ENCODE results near the gene BMPER. TPM values are rescaled to one million over a fixed set of nuclear protein-coding genes. Genes with fewer than 3 reads are reported as not detected.

BMPER gene
- total RNA-seq, 4 donors from 2014 or later, result 0.65 to 6.5 (median 3.5) TPM

DNA sequence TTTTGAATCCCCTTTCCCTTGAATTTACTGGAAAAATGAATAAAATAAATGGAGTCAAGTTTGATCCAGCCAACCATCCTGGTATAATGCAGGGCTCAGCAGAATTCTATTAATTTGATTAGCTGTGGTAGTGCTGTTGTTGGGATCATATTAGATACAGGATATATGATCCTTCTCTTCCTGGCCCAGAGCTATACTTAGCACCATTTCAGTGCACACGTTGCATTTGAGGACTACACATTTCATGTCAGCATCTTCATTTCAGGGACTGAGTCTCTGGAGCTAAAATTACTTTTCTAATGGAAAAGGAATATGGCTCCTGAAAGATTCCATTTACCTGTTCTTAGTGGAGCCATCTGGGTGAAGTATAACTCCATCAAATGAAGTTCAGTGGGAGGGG lies 240.3 kb downstream of the BMPER start:
- Histone ChIP-seq H3K27ac (replicated peaks in 1 of 4) (no peak overlapping the region), H3K27me3 (no peaks in the 10 kb centered on the region), H3K9me3 (no peaks in the 10 kb centered on the region), H3K4me1 (no peaks in the 10 kb centered on the region), H3K36me3 (no peaks in the 10 kb centered on the region), H3K4me3 (no peak overlapping the region)
- WGBS, result 80% methylated on average over 1 of the region's 1 CpG
- intact Hi-C loops (cut with DNase I), result no loop called here
- TF ChIP-seq EP300 (IDR thresholded peaks at IDR 0.05), result no peak
- no peak for TF ChIP-seq POLR2AphosphoS5 (IDR thresholded peaks at IDR 0.05)
- TF ChIP-seq, protein P1, sequence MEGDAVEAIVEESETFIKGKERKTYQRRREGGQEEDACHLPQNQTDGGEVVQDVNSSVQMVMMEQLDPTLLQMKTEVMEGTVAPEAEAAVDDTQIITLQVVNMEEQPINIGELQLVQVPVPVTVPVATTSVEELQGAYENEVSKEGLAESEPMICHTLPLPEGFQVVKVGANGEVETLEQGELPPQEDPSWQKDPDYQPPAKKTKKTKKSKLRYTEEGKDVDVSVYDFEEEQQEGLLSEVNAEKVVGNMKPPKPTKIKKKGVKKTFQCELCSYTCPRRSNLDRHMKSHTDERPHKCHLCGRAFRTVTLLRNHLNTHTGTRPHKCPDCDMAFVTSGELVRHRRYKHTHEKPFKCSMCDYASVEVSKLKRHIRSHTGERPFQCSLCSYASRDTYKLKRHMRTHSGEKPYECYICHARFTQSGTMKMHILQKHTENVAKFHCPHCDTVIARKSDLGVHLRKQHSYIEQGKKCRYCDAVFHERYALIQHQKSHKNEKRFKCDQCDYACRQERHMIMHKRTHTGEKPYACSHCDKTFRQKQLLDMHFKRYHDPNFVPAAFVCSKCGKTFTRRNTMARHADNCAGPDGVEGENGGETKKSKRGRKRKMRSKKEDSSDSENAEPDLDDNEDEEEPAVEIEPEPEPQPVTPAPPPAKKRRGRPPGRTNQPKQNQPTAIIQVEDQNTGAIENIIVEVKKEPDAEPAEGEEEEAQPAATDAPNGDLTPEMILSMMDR (IDR thresholded peaks at IDR 0.05), result no peak
- TF ChIP-seq POLR2A (IDR thresholded peaks at IDR 0.05; ENCODE audit: low read depth), result no peak
- DNase-seq (ENCODE audit: extremely low spot score), result no peak

DNA sequence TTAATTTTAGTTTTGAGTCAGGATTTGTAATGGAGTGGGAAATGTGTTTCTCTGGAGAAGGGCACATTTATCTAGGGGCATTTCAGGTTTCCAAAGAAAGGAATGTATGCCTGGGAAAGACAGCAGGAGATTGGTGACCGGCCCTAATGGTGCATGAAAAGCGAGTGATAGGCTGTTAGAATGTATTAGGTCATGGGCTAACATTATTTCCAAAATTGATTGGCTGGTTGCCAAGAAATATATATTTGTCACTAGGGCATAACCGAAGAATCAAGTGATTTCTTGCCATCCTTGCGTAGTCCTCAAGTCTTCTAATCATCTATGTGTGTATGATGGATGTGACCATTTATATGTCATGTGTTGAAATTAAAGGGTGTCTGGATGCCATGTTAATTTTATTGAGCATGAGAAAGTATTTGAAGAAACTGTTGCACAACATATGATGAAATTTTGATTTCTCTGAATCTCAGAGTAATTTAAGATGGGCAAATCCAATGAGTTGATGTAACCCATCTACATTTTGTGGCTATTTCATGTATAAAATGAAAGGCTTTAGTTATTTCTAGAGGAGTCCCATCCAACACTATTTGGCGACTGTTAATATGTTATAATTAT lies 248.4 kb downstream of the BMPER start:
- intact Hi-C loops (cut with DNase I), result no loop called here

DNA sequence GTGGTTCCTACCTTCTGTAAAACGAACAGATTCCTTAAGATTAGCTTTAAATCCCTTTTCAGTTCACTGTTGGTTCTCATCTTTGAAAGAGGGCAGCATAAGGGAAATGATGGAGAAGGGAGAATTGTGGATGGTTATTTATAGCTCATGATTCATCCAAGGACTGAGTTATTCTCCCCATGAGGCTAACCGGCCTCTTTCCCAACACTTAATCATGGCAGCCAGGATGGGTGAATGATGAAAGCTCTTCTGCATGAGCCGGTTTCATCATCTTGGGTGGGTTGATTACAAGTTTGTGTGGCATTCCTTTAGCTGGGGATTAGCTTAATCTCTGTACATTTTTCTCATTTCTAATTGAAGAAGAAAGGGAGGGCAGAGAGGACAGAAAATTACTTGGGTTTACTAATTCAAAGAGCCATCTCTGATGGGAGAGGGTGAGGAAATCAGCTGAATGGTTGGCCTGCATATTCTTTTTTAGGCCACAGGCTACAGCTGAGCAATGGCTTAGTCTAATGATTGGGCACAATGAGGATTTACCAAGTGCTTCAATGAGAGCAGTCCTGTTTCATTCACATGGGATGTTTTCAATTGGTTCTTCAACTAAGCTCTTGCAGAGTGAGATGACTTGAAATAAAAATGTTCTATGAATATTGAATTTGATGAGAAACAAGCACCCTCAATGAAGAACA lies 250.0 kb downstream of the BMPER start:
- Histone ChIP-seq H3K36me3 (no peaks in the 10 kb centered on the region), H3K4me1 (peaks cover 0 to 48% (median 36%) of the 10 kb centered on the region in 4 donors), H3K9me3 (no peaks in the 10 kb centered on the region), H3K4me3 (no peak overlapping the region), H3K27ac (replicated peaks in 1 of 4) (peak overlapping the region in 3 of 4 donors; percentile 16 to 58 (median 57)), H3K27me3 (no peaks in the 10 kb centered on the region)
- no peak for DNase-seq (ENCODE audit: extremely low spot score)
- WGBS, result 63% methylated on average over 3 of the region's 3 CpGs
- intact Hi-C loops (cut with DNase I), result no loop called here
- peak; percentile 39 to 71 for TF ChIP-seq POLR2AphosphoS5 (IDR thresholded peaks at IDR 0.05)
- no peak for TF ChIP-seq POLR2A (IDR thresholded peaks at IDR 0.05; ENCODE audit: low read depth)

More for the DNA sequence above, 248.4 kb downstream of the BMPER start:
- Histone ChIP-seq H3K4me3 (no peak overlapping the region), H3K36me3 (no peaks in the 10 kb centered on the region), H3K9me3 (no peaks in the 10 kb centered on the region), H3K27ac (replicated peaks in 1 of 4) (no peak overlapping the region), H3K27me3 (no peaks in the 10 kb centered on the region), H3K4me1 (peaks cover 0 to 40% (median 33%) of the 10 kb centered on the region in 4 donors)
- TF ChIP-seq EP300 (IDR thresholded peaks at IDR 0.05), result no peak
- TF ChIP-seq, protein P1 (IDR thresholded peaks at IDR 0.05), result no peak
- TF ChIP-seq POLR2A (IDR thresholded peaks at IDR 0.05; ENCODE audit: low read depth), result no peak
- TF ChIP-seq POLR2AphosphoS5 (IDR thresholded peaks at IDR 0.05), result no peak
- DNase-seq (ENCODE audit: extremely low spot score), result no peak
- WGBS, result 93% methylated on average over 5 of the region's 5 CpGs

DNA sequence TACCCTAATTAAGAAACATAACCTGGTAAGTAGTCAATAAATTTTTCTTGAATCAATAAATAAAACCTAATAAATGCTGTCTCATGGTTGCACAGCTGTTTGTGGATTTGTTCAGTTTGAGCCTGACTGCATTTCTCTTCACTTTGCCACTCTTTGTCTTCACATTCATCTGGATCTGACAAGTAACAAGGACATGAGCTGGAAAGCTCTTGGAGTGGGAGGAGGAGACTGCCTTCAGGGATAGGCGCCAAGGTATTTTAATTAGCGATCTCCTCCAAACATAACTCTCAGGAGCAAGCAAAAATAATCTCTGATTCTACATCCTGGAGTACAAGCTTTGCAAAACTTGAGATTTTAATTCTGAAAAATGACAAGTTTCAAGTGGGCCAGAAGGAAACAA lies 251.0 kb downstream of the BMPER start:
- Histone ChIP-seq H3K4me3 (no peak overlapping the region), H3K4me1 (peaks cover 0 to 48% (median 36%) of the 10 kb centered on the region in 4 donors), H3K9me3 (no peaks in the 10 kb centered on the region), H3K27ac (replicated peaks in 1 of 4) (peak overlapping the region in 3 of 4 donors; percentile 16 to 58 (median 19)), H3K27me3 (no peaks in the 10 kb centered on the region), H3K36me3 (no peaks in the 10 kb centered on the region)
- 54% methylated on average over 2 of the region's 2 CpGs for WGBS
- no peak for TF ChIP-seq POLR2A (IDR thresholded peaks at IDR 0.05; ENCODE audit: low read depth)
- TF ChIP-seq, protein P1 (IDR thresholded peaks at IDR 0.05), result no peak
- no peak for TF ChIP-seq POLR2AphosphoS5 (IDR thresholded peaks at IDR 0.05)
- no peak for TF ChIP-seq EP300 (IDR thresholded peaks at IDR 0.05)
- intact Hi-C loops (cut with DNase I), result no loop called here
- no peak for DNase-seq (ENCODE audit: extremely low spot score)

DNA sequence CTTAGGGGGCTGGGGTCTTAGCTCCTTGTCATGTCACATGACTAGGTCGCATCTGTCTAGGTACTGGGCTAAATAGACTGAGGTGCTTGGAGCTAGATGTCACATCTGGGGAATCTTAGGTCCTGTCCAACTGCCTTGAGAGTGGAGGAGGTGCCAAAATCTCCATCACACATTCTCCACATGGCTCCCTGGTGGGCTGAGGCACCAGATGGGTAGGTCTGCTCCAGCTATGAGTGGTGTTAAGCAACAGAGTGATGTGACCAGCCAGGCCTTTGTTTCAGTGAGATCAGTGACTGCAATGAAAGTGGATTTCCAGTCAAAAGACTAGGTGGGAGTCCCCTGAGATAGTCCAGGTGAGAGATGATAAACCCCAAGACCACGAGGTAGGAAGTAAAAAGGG lies 251.8 kb downstream of the BMPER start:
- Histone ChIP-seq H3K36me3 (no peaks in the 10 kb centered on the region), H3K27me3 (no peaks in the 10 kb centered on the region), H3K9me3 (no peaks in the 10 kb centered on the region), H3K4me1 (peaks cover 0 to 48% (median 36%) of the 10 kb centered on the region in 4 donors), H3K4me3 (no peak overlapping the region), H3K27ac (replicated peaks in 1 of 4) (peak overlapping the region in 2 of 4 donors; percentile 19 to 58)
- DNase-seq (ENCODE audit: extremely low spot score), result no peak
- no peak for TF ChIP-seq EP300 (IDR thresholded peaks at IDR 0.05)
- no peak for TF ChIP-seq POLR2AphosphoS5 (IDR thresholded peaks at IDR 0.05)
- TF ChIP-seq, protein P1 (IDR thresholded peaks at IDR 0.05), result no peak
- TF ChIP-seq POLR2A (IDR thresholded peaks at IDR 0.05; ENCODE audit: low read depth), result no peak
- 61% methylated on average over 2 of the region's 2 CpGs for WGBS
- intact Hi-C loops (cut with DNase I), result no loop called here

Measured in esophagus muscularis mucosa (tissue), 4 donors.